MM.1S (cell line): ENCODE results near the gene DAO.

Experiments used
- EZH2 ChIP-seq: fragments of 300-600 bp; sonication (generic); optimal IDR thresholded peaks from 2 replicates; pipeline ENCODE3; 2017; ENCODE audit warnings: low read depth, mild to moderate bottlenecking, antibody characterized with exemption, low read length, mixed read lengths
- EZH2phosphoT487 ChIP-seq: fragments of 300-600 bp; sonication (generic); IDR thresholded peaks from 2 replicates; pipeline ENCODE4 v1.6.1; 2018; ENCODE audit warnings: antibody characterized with exemption, low read length
- TF ChIP-seq, protein P1 (sequence below): fragments of 300-600 bp; sonication (generic); IDR thresholded peaks from 2 replicates; pipeline ENCODE4 v1.5.1; 2016; ENCODE audit warnings: antibody characterized with exemption, low read length, mixed read lengths

DNA sequence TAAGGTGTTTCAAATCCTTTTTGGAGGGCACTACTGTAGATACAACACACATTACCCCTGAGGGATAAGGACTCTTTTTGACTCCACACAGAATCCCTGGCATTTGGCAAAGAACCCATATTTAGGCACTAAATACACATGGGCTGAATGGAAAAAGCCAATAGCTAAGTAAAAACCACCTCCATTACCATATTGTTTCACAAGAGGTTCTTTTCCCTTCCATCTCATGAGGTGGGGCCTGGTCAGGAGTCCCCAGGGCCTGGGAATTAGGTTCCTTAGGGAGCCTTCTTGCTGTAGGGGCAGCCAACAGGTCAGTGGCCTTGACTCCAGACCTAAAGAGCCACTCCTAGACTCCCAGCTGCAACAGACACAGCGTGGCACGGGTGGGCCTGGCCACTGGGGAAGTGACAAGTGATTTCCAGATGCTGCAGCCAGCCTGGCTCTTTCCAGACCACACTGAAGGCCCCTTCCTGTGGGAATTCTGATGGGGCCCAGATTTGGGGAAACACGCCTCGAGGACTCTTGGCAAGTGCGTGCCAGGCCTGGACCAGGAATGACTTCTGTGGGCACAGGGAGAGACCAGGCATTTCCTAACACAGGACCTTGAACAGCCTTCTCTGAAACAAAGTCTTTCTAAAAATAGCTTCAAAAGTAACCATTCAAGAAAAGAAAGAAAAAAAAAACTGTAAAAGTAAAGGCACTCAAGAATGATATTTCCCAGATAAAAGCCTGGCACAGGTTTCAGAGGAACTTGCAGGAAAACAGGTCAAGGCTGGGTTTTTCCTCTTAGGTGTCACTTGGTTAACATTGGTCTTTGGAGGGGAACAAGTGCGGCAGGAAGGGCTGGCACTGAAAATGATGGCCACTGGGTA lies 40.6 kb upstream of the DAO start:
- TF ChIP-seq, protein P1, sequence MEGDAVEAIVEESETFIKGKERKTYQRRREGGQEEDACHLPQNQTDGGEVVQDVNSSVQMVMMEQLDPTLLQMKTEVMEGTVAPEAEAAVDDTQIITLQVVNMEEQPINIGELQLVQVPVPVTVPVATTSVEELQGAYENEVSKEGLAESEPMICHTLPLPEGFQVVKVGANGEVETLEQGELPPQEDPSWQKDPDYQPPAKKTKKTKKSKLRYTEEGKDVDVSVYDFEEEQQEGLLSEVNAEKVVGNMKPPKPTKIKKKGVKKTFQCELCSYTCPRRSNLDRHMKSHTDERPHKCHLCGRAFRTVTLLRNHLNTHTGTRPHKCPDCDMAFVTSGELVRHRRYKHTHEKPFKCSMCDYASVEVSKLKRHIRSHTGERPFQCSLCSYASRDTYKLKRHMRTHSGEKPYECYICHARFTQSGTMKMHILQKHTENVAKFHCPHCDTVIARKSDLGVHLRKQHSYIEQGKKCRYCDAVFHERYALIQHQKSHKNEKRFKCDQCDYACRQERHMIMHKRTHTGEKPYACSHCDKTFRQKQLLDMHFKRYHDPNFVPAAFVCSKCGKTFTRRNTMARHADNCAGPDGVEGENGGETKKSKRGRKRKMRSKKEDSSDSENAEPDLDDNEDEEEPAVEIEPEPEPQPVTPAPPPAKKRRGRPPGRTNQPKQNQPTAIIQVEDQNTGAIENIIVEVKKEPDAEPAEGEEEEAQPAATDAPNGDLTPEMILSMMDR = no peak
- TF ChIP-seq EZH2 = no peak
- no peak for TF ChIP-seq EZH2phosphoT487
